NK-92 treated with Interleukin-12 subunit alpha and Interleukin-12 subunit beta, amount 100 ng/mL, for 24 hours (cell line): ENCODE data around the gene ITPR3.

Experiments
- DNase-seq: peaks from one replicate; lab custom pipeline; 2025; lab: John Stamatoyannopoulos, UW

Gene ITPR3

DNA sequence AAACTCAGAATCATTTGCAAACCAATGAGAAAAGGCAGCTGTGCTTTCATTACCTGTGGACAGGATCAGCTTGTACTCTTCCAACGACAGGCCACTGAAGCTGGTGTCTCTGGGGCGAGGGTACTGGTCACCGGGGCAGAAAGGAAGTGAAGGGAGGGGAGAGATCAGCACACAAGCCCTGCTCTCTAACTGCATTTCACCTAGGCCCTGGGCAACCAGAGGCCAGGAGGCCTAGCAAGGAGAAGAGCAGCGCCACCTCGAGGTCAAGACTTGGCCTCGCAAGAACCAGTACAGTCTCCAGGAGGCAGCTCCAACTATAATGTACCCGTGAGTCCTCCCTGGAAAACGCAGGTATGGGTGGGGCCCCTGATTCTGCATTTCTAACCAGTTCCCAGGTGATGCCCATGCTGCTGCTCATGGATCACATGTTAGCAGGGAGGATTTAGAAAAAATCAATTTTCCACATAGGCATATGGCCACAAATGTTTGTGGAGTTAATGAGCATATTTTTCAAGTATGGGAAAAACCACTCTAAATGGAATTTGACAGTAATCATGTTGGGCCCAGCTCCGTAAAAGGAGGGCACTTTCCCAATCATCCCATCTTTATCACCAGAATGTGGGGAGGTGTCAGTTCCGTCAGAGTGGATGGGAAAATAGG, 79.4 kb downstream of the ITPR3 start:
- no peak for DNase-seq

DNA sequence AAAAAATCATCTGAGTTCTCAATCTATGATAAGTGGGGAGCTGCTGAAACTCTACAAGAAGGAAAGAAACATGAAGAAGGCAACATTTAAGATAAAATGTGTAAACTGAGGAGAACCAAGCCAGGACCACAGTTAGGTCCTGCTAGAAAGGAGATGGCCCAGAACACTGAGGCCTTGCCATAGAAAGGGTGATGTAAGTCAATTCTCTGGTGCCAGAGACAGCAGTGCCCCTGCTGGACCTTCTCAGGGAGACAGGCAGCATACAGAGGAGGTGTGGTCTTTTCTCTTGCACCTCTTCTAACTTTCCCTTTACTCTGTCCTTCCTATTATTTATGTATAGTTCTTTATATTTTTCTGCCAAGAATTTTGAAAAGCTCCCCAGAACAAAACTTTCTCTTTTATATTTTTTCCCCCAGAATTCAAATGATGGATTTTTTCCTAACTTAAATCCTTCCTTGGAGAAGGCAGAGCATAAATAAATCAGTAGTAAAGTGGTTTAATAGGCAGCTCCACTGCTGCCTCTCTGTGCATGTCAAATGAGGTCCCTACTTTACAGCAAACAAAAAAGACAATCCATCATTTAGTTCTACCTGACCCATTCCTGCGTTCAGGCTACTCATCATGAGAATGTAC, 81.3 kb downstream of the ITPR3 start:
- DNase-seq, result no peak

DNA sequence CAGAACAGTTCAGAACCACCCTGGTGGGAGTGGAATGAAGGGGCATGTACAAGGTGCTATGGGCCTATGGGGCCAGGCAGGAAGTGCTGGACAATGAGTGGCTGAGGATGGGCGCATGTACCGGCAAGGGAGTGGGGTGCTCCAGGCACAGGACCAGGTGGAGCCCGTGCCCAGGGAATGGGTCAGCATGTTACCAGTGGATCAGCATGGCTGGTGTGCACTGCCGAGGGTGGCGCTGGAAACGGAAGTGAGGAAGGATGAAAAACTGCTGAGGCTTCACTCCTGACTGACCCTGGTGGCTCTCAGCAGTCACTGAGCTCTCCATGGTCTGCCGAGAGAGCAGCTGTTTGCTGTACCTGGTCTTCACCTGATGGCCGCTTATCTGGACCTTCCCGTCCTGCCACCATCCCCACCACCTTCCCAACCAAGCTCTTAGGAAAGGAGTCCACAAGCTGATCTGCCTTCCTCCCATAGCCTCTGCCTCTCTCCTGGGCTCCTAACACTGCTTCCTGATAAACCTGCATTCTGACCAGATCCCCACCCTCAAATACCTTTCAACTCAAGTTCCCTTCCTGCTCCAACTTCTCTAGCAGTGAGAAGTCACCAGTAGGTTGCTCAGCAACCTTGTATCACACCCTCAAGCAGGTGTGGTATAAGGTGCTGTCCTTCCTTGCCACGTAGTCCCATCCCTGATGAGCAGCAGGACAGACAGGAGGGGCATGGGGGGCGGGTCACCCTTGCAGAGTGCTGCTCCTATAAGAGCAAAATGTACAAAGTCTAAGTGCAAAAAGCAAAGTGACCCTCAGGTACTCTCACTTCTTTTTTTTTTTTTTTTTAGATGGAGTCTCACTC, 83.3 kb downstream of the ITPR3 start:
- DNase-seq, result no peak

DNA sequence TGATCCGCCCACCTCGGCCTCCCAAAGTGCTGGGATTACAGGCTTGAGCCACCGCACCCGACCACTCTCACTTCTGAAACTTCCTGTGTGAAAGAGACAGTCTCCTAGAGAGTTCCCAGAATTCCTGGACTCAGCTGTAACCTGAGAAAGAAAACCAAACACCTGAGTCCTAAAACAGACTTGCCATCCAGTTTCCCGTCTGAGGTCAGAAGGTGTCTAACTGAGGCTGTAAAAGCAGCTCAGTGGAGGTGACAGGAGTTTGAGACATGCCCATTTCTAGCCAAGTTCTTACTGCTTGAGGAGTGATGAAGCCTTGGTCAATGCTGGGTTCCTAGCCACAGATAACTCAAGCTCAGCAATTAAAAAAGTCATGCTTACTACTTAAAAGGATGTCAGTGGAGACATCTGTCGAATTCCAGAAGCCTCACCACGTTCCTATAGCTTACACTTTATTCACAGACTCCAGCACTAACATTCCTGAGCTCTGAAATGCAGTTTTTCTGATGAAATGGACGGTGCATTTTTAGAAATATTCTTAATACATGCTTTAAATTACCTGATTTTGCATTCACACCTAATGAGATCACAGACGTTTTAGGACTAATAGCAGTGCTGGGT, 84.3 kb downstream of the ITPR3 start:
- no peak for DNase-seq

DNA sequence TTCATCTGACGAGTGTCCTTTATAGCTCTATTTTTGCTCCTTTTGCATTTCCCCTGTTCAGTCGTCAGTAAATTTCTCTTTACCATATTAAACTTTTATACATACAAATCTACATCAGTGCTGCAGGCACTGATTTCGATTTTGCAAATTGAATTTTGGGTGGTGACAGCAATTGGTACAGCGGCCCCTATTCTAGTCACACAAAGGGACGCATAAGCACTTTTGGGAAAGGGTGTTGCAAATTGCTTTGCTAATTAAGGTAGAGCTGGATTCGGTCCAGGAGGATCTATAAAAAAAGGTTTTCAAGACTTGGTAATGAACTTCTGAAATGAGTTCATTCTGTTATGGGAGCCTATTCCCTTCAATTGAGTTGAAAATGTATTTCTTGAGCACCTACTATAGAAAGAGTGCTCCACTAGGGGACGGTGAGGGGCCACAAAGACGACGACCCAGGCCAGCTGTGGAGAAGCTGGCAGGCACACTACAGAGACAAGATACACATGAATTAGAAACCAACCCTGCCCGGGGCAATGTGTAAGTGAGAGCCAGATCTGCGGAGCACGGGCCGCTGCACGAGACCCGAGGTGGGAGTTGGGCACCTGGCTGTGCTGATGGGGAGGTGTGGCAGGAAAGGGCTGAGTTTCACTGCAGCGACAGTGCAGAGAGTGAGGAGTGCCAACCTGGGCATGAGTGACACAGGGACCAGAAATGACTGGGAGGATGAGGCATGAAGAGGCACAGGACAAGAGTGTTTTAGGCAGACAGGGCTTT, 85.0 kb downstream of the ITPR3 start:
- no peak for DNase-seq

DNA sequence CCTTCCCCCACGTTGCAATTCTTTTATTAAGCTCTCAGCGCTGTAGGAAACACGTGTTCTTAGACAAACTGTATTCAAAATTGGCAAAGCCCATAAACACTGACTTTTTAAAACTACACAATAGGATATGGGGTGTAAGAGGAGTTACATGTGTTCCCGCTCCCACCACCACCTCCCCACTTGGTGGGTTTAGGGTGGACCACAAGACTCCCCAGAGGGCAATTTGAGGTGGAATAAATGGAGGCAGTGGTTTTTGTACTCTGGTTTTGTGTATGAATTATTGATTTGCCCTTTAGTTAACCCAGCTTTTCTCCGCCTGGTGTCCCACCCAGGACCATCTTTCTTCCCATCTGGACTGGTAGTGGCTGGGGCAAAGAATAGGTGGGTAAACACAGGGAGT, 86.6 kb downstream of the ITPR3 start:
- no peak for DNase-seq

DNA sequence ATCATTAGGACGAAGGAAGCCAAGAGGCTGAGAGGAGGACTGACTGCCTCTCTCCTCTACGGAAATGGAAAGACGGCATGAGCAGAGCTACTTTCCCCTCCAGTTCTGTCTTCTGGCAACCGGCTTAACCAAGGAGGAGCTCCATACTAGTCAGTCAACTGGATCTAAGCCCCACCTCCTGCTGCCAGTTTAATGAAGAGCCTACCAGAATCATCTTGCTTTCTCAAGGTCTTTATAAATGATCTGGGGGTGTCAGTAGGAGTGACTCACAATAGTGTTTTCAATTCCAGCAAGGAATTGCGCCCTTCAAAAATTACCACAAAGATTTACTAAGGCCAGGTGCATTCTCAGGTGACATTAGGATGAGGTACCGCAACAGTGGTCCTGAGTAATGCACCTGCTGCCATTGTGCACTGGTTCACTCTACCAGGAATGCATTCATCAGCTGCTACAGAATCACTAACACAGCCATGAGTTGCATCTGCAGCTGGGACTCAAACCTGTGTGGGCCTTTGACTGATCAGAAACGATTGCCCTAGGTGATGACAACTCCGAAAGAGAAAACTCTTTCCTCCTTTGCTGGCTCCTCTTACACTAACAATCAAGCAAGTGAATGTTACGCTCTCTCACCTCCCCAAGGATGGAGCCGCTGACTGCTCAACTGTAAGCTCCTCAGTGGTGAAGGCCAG, 87.5 kb downstream of the ITPR3 start:
- DNase-seq, result no peak

DNA sequence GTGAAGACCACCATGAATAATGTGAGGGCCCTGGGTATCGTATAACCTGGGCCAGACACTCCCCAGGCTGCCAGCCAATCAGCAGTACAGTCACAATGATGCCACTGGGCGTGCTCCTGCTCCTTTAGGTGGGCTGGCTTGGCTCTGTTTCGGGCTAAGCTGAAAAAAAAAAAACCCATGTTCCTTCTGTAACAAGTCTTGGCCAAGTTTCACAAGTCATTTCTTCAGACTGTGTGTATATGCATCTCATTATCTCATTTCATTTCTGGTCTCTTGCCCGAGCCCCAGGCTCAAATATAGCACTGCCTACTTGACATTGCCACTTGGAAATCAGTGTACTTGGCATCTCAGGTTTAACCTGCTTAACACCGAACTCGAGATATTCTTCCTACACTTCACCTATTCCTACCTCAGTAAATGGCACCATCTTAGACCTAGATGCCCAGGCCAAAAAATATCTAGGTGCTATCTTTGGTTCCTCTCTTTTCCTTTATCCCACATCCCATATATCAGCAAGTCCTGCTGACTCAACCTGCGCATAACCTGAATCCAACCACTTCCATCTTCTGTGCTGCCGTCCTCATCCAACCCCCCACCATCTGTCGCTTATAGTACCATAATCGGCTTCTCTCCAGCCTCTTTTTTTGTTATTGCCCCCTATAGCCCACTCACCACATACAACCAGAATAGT, 88.6 kb downstream of the ITPR3 start:
- no peak for DNase-seq

DNA sequence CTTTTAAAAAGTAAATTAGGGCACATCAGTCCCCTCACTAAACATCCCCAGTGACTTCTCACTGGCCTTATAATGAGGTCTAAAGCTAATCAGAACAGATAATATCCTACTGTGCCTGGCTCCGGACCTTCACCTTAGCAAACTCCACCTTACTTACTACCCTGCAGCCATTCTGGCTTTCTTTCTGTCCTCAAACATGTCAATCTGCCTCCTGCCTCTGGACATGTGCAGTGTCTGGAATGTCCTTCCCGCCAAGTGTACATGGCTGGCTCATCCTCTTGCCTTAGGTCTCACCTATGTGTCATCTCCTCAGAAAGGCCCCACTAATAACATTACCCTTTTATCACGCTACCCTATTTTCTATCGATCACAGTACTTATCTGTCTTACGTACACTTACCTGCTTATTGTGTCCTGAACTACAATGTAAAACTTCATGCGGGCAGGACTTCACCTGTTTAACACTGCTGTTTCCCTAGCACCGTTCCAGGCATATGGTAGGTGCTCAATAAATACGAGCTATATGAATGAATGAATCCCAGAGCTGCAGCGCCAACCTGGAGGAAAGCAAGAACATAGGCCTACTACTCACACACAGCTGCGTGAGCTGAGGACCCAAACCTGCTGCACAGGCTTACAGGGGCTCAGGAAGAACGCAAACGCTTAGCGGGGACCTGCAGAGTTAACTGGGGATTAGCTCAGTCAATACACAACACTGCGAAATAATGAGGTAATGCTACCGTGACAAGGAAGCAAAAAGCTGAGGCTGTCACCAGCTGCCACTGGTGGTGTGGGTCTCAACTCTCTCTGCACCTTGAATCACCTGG, 89.4 kb downstream of the ITPR3 start:
- no peak for DNase-seq

DNA sequence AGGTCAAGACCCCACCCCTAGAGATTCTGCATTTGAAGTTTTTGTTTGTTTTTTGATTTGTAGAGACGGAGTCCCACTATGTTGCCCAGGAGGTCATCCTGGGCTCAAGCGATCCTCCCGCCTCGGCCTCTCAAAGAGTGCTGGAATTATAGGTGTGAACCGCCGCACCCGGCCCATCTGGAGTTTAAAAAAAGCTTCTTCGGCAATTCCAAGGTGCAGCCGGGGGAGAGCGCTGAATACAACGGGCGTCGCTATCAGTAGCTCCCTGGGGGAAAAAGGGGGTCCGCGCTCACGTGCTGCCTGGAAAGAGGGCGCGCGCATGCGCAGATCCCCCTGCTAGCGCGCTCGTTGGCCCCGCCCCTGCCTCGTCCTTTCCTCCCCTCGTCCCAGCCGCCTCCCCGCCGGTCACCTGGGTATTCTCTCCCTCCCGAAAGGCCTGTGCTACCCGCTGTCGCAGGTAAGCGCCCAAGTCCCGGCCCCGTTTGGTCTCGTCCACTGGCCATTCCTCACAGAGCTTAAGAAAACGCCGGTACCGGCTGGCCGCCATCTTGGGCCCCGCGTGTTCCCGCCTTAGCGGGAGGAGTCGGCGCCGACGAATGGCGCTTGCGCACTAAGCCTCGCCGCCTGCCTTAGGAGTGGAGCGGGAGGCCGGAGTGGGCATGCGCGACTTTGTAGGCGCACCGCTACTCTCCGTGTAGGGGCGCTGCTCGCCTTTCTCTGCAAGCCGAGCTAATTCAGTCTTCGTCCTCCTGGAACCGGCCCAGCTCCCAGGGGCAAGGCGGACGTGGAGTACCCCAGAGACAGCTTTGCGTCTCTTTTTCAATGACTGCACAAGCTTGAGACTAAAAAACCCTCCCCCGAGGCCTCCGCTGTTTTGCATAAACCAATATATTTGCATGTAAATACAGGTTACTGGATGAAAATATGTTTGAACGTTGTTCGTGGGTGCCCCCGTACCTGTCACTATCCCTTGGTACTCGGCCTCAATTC, 90.3 kb downstream of the ITPR3 start, which contains the start of gene UQCC2:
TSS of gene UQCC2 (minus strand) at position 561 of the 990 bp plus-strand sequence. CDS start at position 547, 14 bp downstream.
- peak; percentile 97 for DNase-seq

DNA sequence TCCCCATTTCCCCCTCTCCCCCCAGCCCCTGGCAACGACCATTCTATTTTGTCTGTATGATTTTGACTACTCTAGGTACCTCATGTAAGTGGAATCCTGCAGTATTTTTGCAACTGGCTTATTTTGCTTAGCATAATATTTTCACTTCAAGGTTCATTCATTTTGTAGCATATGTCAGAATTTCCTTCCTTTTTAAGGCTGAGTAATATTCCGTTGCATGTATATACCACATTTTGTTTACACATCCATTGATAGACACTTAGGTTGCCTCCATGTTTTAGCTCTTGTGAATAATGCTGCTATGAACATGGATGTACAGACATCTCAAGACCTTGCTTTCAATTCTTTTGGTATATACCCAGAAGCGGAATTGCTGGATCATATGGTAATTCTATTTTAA, 91.8 kb downstream of the ITPR3 start:
- DNase-seq, result no peak

DNA sequence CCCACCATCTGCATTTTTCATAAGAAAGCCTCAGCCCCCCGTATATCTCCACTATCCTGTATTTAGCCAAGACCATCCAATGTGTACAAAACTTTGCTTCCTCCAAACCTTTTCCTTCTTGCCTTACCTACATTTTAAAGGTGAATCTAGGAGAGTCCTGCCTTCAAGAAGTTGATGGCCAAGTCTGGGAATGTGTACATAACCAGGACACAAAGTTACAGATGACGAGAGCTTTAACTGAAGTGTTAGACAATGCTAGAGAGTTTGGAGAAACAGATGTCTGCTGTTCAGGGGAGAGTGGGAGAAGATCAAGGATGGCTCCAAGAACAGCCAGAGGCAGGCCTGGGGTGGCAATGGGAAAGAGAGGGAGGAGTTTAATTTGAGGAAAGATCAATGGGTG, 92.7 kb downstream of the ITPR3 start:
- DNase-seq, result no peak

DNA sequence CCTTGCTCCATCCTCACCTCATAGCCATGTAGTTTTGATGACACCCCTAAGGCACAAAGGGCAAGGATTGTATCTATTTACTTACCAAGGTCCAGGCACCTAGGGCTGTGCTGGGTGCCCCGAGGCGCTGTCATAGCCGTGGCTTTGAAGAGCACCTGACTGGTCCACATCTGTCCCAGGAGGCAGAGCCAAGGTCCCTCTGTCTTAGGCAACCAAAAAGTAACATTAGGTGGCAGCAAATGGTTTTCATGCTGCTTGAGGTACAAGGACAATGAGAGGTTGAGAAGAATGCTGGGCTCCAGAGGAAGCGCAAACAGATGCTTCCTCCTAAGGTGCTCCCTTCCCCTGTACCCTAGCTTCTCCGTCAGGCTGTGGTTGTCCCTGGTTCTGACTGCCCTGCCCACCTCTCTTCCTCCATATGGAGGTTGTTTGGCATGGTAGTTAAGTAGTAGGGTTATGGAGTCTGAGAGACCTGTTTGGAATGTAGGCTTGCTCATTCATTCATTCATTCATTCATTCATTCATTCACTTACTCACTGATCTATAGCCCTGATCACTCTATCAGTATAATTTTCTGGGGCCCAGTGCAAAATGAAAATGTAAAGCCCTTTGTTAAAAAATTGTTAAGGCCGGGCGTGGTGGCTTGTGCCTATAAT, 93.4 kb downstream of the ITPR3 start:
- DNase-seq, result no peak

DNA sequence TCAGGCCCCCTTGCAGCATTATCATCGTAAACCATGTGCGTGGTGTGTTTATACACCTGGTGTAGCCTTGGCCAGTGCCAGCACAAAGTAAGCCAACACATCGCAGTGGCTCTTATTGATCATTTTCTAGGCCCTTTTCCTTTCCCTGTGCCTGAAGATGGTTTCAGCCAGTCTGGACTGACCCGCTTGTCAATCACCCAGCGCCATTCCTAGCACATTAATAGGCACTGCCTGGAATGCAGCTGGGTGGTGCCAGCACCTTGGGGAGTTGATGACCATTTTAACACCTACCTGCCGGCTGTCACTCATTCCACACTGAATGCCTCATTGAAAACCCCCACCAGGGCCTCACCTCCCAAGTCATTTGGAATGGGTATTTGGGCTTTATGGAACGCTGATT, 95.3 kb downstream of the ITPR3 start:
- no peak for DNase-seq

DNA sequence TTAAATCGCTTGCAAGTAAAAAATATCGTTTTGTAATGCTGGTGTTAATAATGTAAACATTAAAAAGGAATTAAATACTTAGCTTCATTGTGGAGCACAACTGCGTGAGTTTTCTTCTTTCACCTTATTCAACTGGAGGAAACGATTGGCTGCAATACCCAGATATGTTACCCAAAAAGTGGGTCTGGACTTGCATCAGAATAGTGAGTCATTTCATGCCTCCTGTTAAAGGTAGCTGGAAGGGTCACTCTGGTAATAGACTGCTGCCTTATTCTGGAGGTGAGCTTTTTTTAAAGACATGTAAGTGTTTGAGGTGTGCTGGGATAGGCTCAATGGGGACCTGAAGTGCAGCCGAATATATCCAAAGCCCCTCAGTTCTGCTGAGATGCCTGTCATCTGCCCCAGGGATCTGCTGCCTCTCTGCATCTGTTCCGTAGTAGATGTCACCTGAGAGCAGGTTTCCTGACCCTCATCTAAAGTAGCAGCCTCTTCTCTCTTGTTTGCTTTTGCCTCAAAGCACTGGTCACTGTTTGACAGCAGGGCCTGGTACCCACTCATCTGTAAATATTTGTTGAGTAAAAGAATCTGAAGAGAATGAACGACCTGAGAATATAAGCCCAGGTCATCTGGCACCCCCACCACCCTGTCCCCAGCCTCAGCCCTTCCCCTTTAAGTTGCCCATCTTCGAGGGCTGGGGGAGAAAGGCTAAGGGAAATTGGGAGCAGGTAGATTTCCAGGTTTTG, 95.9 kb downstream of the ITPR3 start:
- DNase-seq, result no peak

DNA sequence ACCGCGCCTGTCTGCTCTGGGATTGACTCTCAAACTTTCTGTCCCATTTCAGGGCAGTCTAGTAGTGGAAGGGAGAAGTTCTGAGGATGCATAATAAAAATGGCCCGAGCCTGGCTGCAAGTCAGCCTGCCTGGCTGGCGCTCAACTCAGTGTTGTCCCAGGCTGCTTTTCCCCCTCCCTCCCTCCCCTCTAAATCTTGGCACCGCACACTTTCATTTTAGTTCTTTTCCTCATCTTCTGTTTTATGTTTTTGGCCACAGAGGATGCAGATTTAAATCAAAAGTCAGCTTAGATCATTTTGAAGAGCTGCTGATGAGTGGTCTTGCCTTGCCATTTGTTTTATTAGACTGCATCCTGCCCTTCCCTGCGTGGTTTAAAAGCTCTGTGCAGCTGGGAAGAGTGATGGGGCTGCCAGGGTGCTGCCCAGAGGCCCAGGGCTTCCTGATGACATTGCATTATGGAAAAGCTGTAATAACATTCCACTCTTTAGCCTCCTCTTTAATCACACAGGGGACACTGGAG, 96.9 kb downstream of the ITPR3 start:
- DNase-seq, result no peak

DNA sequence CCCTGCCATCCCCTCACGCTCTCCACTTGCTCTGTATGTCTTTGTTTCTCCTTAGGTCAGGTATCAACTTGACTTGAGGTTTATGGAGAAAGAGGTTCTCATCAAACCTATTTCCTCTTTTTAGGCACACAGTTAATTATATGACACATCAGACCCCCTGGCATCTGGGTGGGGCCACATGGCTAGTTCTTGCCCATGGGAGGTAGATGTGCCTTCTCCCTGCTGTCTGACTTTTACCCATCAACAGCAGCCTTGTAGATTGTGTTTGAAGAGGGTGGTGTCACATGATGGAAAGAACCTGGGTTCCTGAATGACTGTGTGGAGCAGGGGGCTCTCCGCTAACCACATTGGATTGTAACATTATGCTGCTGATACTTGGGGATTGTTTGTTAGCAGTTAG, 97.6 kb downstream of the ITPR3 start:
- DNase-seq, result no peak
